HepG2 (cell line): ENCODE results near the gene TRMU. TPM values are rescaled to one million over a fixed set of nuclear protein-coding genes. Genes with fewer than 3 reads are reported as not detected.

Experiments
- BRF2 ChIP-seq: sonication (generic); formaldehyde crosslinking; IDR thresholded peaks from 2 replicates; pipeline ENCODE4 v1.8.1; 2022; ENCODE audit warnings: mild to moderate bottlenecking, missing genetic modification reagents
- GMEB1 ChIP-seq: sonication (generic); formaldehyde crosslinking; IDR thresholded peaks from 2 replicates; pipeline ENCODE4 v1.5.1; 2020; ENCODE audit warnings: missing genetic modification reagents, mild to moderate bottlenecking, borderline replicate concordance
- MXD4 ChIP-seq: IDR thresholded peaks from 2 replicates; pipeline ENCODE4 v1.6.1; 2016; ENCODE audit warnings: mild to moderate bottlenecking, missing biosample characterization, missing genetic modification reagents
- NFAT5 ChIP-seq: sonication (generic); formaldehyde crosslinking; IDR thresholded peaks from 2 replicates; pipeline ENCODE4 v1.4.0; 2020; ENCODE audit warnings: missing genetic modification reagents
- PCBP1 ChIP-seq: fragments of 200-400 bp; formaldehyde crosslinking; IDR thresholded peaks from 2 replicates; pipeline ENCODE4 v1.6.1; 2017; ENCODE audit warnings: mild to moderate bottlenecking, low read depth, low read length, borderline replicate concordance
- PTBP1 ChIP-seq: fragments of 200-400 bp; formaldehyde crosslinking; IDR thresholded peaks from 2 replicates; pipeline ENCODE4 v1.6.1; 2018; ENCODE audit warnings: low read length, low read depth; ENCODE audit not compliant: poor library complexity, severe bottlenecking
- RFX3 ChIP-seq: IDR thresholded peaks from 2 replicates; pipeline ENCODE4 v1.6.1; 2016; ENCODE audit warnings: missing biosample characterization, missing genetic modification reagents
- TSC22D2 ChIP-seq: sonication (generic); formaldehyde crosslinking; IDR thresholded peaks from 2 replicates; pipeline ENCODE4 v1.5.1; 2020; ENCODE audit warnings: missing genetic modification reagents, mild to moderate bottlenecking, borderline replicate concordance
- ZNF136 ChIP-seq: sonication (generic); formaldehyde crosslinking; IDR thresholded peaks from 2 replicates; pipeline ENCODE4 v1.8.1; 2022; ENCODE audit warnings: low read depth, mild to moderate bottlenecking, moderate library complexity, missing genetic modification reagents
- ZNF160 ChIP-seq: sonication (generic); formaldehyde crosslinking; IDR thresholded peaks from 2 replicates; pipeline ENCODE4 v1.8.0; 2022; ENCODE audit warnings: mild to moderate bottlenecking, inconsistent platforms, missing genetic modification reagents
- ZNF280B ChIP-seq: sonication (generic); formaldehyde crosslinking; IDR thresholded peaks from 2 replicates; pipeline ENCODE4 v1.5.0; 2020; ENCODE audit warnings: missing genetic modification reagents, mild to moderate bottlenecking, borderline replicate concordance
- ZNF589 ChIP-seq: sonication (generic); formaldehyde crosslinking; conservative IDR thresholded peaks from 2 replicates; pipeline ENCODE4 v1.8.0; 2022; ENCODE audit warnings: mild to moderate bottlenecking, moderate library complexity, missing genetic modification reagents
- ZNF780A ChIP-seq: sonication (generic); formaldehyde crosslinking; IDR thresholded peaks from 2 replicates; pipeline ENCODE4 v1.8.0; 2022; ENCODE audit warnings: mild to moderate bottlenecking, missing genetic modification reagents, moderate library complexity
- ZNF788 ChIP-seq: sonication (generic); formaldehyde crosslinking; IDR thresholded peaks from 2 replicates; pipeline ENCODE4 v1.5.0; 2020; ENCODE audit warnings: mild to moderate bottlenecking, missing genetic modification reagents, borderline replicate concordance
- polyA plus RNA-seq, 8 experiments: library from polyadenylated mRNA; depleted of rRNA in 3 of 8; stranded (reverse) in 7 of 8; unstranded in 1 of 8; fragments of >200 nt; fragmentation: Illumina TruSeq in 4 of 8; extraction: Trizol in 4 of 8; gene quantifications; 2 replicates each; pipeline versions ENCODE4 v1.2.1 to v1.2.3, GENCODE V29; 2011 to 2016; ENCODE audit warnings: low read depth in 4 of 8, missing spikeins in 1 of 8, mixed read lengths in 1 of 8; ENCODE audit not compliant: insufficient read depth in 1 of 8
- total RNA-seq, 5 experiments: library from RNA; depleted of rRNA; stranded (reverse); fragments of >200 nt; fragmentation: Illumina TruSeq; extraction: Trizol; gene quantifications; 2 replicates each; pipeline ENCODE4 v1.2.3, GENCODE V29; 2016; ENCODE audit warnings: low read depth in 1 of 5

The TRMU gene
- total and polyA plus RNA-seq, 2 of the 13 experiments (the other 11 are each of a cell fraction or from before 2014, with no cell fraction given): 31.0 to 50.2 TPM

- TF ChIP-seq NFAT5 (peak; percentile 75; the same call in 1 of the 2 replicates), ZNF136 (CRISPR knock-in tag) (no peak; the same call in 1 of the 2 replicates), ZNF788 (CRISPR knock-in tag) (peak; percentile 88), MXD4 (peak; percentile 90; the same call in 1 of the 2 replicates), ZNF780A (CRISPR knock-in tag) (no peak), ZNF160 (CRISPR knock-in tag) (peak; percentile 71; the same call in 1 of the 2 replicates), PTBP1 (no peak), TSC22D2 (CRISPR knock-in tag) (peak; percentile 50; the same call in 1 of the 2 replicates), ZNF280B (CRISPR knock-in tag) (peak; percentile 75; the same call in 1 of the 2 replicates), BRF2 (CRISPR knock-in tag) (no peak), PCBP1 (0 out of 2 replicates have a peak, but pooled peaks have one; percentile 16), GMEB1 (CRISPR knock-in tag) (peak; percentile 91), ZNF589 (no peak; the same call in 1 of the 2 replicates), RFX3 (CRISPR knock-in tag) (no peak)
Measured at GRCh38 chr22:46335201-46336118, at the start of gene TRMU (continued).
